ENCODE measurements around the gene SPATA6L. TPM values are rescaled to one million over a fixed set of nuclear protein-coding genes. Genes with fewer than 3 reads are reported as not detected.

SPATA6L gene
- total and polyA plus RNA-seq, 7 donors, result 1.4 to 3.3 (median 2.0) TPM

GRCh38 chr9:4706971-4707622 lies 40.8 kb upstream of the SPATA6L start:
- WGBS, 2 donors, result 68 to 74% methylated on average over 4 of the region's 4 CpGs

GRCh38 chr9:4706021-4706420 lies 39.7 kb upstream of the SPATA6L start:
- Histone ChIP-seq H3K9me3 (no peaks in the 10 kb centered on the region), H3K27me3 (no peaks in the 10 kb centered on the region), H3K4me3 (no peak overlapping the region), H3K27ac (no peak overlapping the region), H3K36me3 (peaks cover 0 to 77% (median 18%) of the 10 kb centered on the region in 4 donors), H3K4me1 (no peaks in the 10 kb centered on the region)
- no peak for DNase-seq
- TF ChIP-seq EP300 (IDR thresholded peaks at IDR 0.05) (no peak), CTCF (IDR thresholded peaks at IDR 0.05) (no peak), POLR2A (IDR thresholded peaks at IDR 0.05) (no peak), POLR2AphosphoS5 (IDR thresholded peaks at IDR 0.05) (no peak)
- WGBS, 2 donors, result 60% methylated on average over 2 of the region's 2 CpGs
- intact Hi-C loops (cut with DNase I), result no loop called here

More at GRCh38 chr9:4706971-4707622, 40.8 kb upstream of the SPATA6L start:
- no peak for TF ChIP-seq POLR2AphosphoS5 (IDR thresholded peaks at IDR 0.05)
- no peak for TF ChIP-seq POLR2A (IDR thresholded peaks at IDR 0.05)
- no peak for TF ChIP-seq EP300 (IDR thresholded peaks at IDR 0.05)
- TF ChIP-seq CTCF (IDR thresholded peaks at IDR 0.05), result no peak
- intact Hi-C loops (cut with DNase I), result no loop called here
- H3K4me1 ChIP-seq, result no peaks in the 10 kb centered on the region
- H3K27ac ChIP-seq, result no peak overlapping the region
- H3K4me3 ChIP-seq, result no peak overlapping the region
- no peaks in the 10 kb centered on the region for H3K27me3 ChIP-seq
- H3K36me3 ChIP-seq, result peaks cover 0 to 75% (median 15%) of the 10 kb centered on the region in 4 donors
- no peak for DNase-seq
- no peaks in the 10 kb centered on the region for H3K9me3 ChIP-seq

GRCh38 chr9:4704129-4704528 lies 37.8 kb upstream of the SPATA6L start:
- Histone ChIP-seq H3K9me3 (no peaks in the 10 kb centered on the region), H3K27me3 (no peaks in the 10 kb centered on the region), H3K36me3 (peaks cover 4 to 85% (median 18%) of the 10 kb centered on the region in 4 donors), H3K27ac (no peak overlapping the region), H3K4me3 (no peak overlapping the region), H3K4me1 (no peaks in the 10 kb centered on the region)
- no peak for TF ChIP-seq CTCF (IDR thresholded peaks at IDR 0.05)
- TF ChIP-seq EP300 (IDR thresholded peaks at IDR 0.05), result no peak
- TF ChIP-seq POLR2A (IDR thresholded peaks at IDR 0.05), result no peak
- TF ChIP-seq POLR2AphosphoS5 (IDR thresholded peaks at IDR 0.05), result no peak
- WGBS, 2 donors, result 94 to 96% methylated on average over 2 of the region's 2 CpGs
- intact Hi-C loops (cut with DNase I), result no loop called here
- DNase-seq, result no peak

GRCh38 chr9:4701526-4701925 lies 35.2 kb upstream of the SPATA6L start:
- no peak overlapping the region for H3K27ac ChIP-seq
- TF ChIP-seq POLR2A (IDR thresholded peaks at IDR 0.05), result no peak
- peaks cover 10 to 91% (median 19%) of the 10 kb centered on the region in 4 donors for H3K36me3 ChIP-seq
- WGBS, 2 donors, result 58 to 85% methylated on average over 1 of the region's 1 CpG
- H3K4me3 ChIP-seq, result no peak overlapping the region
- no peak for DNase-seq
- H3K27me3 ChIP-seq, result no peaks in the 10 kb centered on the region
- H3K4me1 ChIP-seq, result no peaks in the 10 kb centered on the region
- H3K9me3 ChIP-seq, result no peaks in the 10 kb centered on the region
- intact Hi-C loops (cut with DNase I), result no loop called here

- Histone ChIP-seq H3K27ac (no peak overlapping the region), H3K27me3 (no peaks in the 10 kb centered on the region), H3K9me3 (no peaks in the 10 kb centered on the region), H3K36me3 (peaks cover 10 to 87% (median 17%) of the 10 kb centered on the region in 4 donors), H3K4me1 (no peaks in the 10 kb centered on the region), H3K4me3 (no peak overlapping the region)
- TF ChIP-seq POLR2AphosphoS5 (IDR thresholded peaks at IDR 0.05) (no peak), POLR2A (IDR thresholded peaks at IDR 0.05) (no peak), EP300 (IDR thresholded peaks at IDR 0.05) (no peak), CTCF (IDR thresholded peaks at IDR 0.05) (no peak)
- DNase-seq, result no peak
- 73 to 91% methylated on average over 2 of the region's 2 CpGs for WGBS, 2 donors
- intact Hi-C loops (cut with DNase I), result no loop called here
Observed at GRCh38 chr9:4700932-4701331, 34.7 kb upstream of the SPATA6L start.
